HG03439 (cell line): ENCODE results near the gene GRIN2C.

ENCODE experiments used
- ATAC-seq: cut with Tn5 transposase; IDR thresholded peaks from one replicate; pipeline ENCODE4 v1.9.1; 2021; ENCODE audit warnings: mild to moderate bottlenecking, moderate library complexity; ENCODE audit not compliant: unreplicated experiment

GRIN2C gene

GRCh38 chr17:74864866-74865395 lies 5.2 kb upstream of the GRIN2C start:
- no peak for ATAC-seq

- no peak for ATAC-seq
Observed at GRCh38 chr17:74864297-74864865, 4.7 kb upstream of the GRIN2C start.

GRCh38 chr17:74863420-74864296 lies 4.0 kb upstream of the GRIN2C start:
- ATAC-seq, result no peak

- ATAC-seq, result no peak
Observed at GRCh38 chr17:74862919-74863318, 3.2 kb upstream of the GRIN2C start.

- ATAC-seq, result no peak
Observed at GRCh38 chr17:74862108-74862901, 2.6 kb upstream of the GRIN2C start.

- no peak for ATAC-seq
Observed at GRCh38 chr17:74861662-74862107, 2.0 kb upstream of the GRIN2C start.

- ATAC-seq, result no peak
Observed at GRCh38 chr17:74860872-74861661, 1.4 kb upstream of the GRIN2C start.

- no peak for ATAC-seq
Observed at GRCh38 chr17:74860229-74860871, 665 bp upstream of the GRIN2C start.

- ATAC-seq, result no peak
Observed at GRCh38 chr17:74858672-74859458, 820 bp downstream of the GRIN2C start.

- no peak for ATAC-seq
Observed at GRCh38 chr17:74857191-74857590, 2.5 kb downstream of the GRIN2C start.

GRCh38 chr17:74856112-74856511 lies 3.6 kb downstream of the GRIN2C start:
- ATAC-seq, result no peak

GRCh38 chr17:74855323-74855722 lies 4.4 kb downstream of the GRIN2C start:
- no peak for ATAC-seq

GRCh38 chr17:74854792-74855191 lies 4.9 kb downstream of the GRIN2C start:
- no peak for ATAC-seq

GRCh38 chr17:74853669-74854068 lies 6.0 kb downstream of the GRIN2C start:
- no peak for ATAC-seq

- ATAC-seq, result no peak
Observed at GRCh38 chr17:74853048-74853397, 6.7 kb downstream of the GRIN2C start.

- ATAC-seq, result no peak
Observed at GRCh38 chr17:74852237-74853047, 7.2 kb downstream of the GRIN2C start.

- no peak for ATAC-seq
Observed at GRCh38 chr17:74851612-74852236, 8.0 kb downstream of the GRIN2C start.

GRCh38 chr17:74850914-74851313 lies 8.8 kb downstream of the GRIN2C start:
- ATAC-seq, result no peak
